HL-60 (cell line): ENCODE results near the gene VIPR2.
"Not testable (repeated sequence)": the region's sequence is repeated elsewhere in the genome, so short reads cannot be mapped to it uniquely, and the experiment has no call there.

Source experiments
- CTCF ChIP-seq: IDR thresholded peaks from one replicate; pipeline ENCODE4 v1.5.1; 2011; ENCODE audit warnings: low read length, control low read depth, inconsistent platforms; ENCODE audit not compliant: insufficient read depth
- POLR2AphosphoS5 ChIP-seq: IDR thresholded peaks from 2 replicates; pipeline ENCODE4 v1.6.1; 2012; ENCODE audit warnings: low read depth

- TF ChIP-seq CTCF, POLR2AphosphoS5: not testable (repeated sequence)
Observed at GRCh38 chr7:159006022-159006609, 138.6 kb downstream of the VIPR2 start.
